Fibroblast of the conjunctiva (primary cell): Measurements from ENCODE around the gene AP5B1.

ENCODE experiments used
- DNase-seq: peaks from one replicate; pipeline ENCODE4 v3.0.0-alpha.2; 2010; ENCODE audit warnings: low read depth

The AP5B1 gene

DNA sequence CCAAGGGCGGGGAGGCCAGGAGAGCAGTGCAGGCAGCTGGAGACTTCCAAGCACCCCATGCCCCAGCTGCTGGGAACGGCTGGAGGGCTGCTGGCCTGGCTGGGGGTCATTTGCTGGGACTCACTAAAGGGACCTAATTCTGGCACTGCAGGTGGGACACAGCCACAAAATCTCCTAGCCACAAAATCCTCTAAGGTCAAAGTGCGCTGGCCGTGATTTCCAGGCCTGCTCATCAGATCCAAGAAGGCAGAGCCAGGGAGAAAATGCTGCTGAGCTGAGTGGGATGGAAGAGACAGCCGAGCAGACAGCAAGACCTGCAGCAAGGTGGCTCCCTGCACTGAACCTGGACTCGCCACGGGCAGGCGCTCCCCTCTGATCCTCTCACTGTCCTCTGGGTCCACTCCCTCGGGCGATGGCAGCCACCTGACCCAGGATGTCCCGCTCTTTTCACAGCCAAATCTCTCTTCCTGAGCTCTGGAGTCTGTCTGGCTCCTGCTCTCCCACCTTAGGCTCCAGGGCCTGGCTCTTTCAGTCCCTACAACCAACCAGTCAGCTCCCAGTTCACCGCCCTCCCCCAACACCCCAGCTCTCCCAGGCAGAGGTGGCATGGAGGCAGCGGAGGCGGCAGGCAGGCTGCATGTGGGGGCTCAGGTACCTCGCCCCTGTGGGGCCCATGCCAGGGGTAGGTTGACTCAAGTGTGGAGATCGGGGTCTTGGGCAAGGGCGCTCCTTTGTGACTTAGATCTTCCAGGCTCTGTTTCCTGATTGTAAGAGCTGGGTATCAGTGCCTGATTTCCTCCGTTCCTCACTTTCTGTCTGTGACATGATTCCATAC is 20.6 kb upstream of the AP5B1 start:
- DNase-seq: no peak

DNA sequence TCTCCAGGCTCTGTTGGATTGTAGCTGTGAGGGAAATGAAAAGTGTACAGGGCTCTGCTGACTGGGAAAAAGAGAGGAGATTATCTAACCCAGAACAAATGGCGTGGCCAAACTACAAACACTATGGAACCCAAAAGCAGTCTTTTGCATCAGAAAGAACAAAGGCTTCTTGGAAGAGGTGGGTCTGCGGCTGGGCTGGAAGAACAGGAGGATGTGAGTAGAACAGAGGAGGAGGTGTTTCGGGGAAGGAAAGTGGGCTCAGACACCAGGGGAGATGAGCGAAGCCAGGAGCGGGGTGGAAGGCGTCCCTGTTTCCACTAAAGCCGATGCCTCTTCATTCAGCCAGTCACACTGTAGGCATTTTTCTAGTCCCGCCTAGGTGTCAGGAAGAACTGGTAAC is 18.1 kb upstream of the AP5B1 start:
- no peak for DNase-seq

DNA sequence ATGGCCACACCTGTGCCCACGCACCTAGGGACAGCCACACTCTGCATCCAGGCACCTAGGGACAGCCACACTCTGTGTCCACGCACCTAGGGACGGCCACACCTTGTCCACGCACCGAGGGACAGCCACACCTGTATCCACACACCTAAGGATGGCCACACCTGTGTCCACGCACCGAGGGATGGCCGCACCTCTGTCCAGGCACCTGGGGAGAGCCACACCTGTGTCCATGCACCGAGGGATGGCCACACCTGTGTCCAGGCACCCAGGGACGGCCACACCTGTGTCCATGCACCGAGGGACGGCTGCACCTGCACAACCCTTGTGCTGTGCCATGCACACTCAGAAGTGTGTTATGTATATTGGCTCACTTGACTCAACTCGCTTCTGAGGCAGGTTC is 16.9 kb upstream of the AP5B1 start:
- DNase-seq: no peak

DNA sequence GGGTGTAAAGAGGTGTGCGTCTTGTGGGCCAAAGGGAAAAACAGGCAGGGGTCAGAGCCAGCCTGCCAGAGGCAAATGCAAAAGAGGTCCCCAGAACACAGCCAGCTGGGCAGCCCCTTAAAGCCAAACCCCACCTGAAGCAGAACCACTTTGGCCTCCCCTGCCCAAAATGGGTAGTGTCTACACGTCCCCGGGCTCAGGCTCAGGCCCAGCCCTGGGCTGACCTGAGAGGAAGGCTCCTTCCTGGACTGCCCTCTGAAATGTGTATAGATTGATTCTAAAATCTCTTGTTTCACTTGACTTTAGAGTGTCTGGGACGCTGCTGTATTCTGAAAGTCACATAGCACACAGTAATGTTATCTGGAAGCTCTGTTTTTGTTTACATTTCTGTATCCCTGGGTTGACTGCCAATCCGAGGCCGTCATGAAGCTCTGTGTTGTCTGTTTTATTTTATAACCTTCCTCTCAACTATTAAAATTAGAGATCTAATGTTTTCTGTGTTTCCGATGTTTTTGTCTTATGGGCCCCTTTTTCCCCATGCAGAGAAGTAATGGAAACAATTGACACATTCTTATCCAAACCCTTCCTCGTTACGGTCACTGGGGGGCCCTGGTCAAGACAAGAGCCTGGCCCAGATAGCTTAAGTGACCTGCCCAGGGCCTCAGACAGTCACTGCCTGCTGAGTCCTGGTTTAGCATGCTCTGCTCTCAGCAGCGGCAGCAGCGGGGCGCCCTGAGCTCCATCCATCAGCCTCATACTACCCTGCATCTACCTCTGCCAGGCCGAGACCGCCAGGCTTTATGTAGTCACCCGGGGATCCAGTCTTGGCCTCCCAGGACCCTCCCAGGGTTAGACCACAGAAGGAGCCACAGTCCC is 16.2 kb upstream of the AP5B1 start:
- DNase-seq: no peak

DNA sequence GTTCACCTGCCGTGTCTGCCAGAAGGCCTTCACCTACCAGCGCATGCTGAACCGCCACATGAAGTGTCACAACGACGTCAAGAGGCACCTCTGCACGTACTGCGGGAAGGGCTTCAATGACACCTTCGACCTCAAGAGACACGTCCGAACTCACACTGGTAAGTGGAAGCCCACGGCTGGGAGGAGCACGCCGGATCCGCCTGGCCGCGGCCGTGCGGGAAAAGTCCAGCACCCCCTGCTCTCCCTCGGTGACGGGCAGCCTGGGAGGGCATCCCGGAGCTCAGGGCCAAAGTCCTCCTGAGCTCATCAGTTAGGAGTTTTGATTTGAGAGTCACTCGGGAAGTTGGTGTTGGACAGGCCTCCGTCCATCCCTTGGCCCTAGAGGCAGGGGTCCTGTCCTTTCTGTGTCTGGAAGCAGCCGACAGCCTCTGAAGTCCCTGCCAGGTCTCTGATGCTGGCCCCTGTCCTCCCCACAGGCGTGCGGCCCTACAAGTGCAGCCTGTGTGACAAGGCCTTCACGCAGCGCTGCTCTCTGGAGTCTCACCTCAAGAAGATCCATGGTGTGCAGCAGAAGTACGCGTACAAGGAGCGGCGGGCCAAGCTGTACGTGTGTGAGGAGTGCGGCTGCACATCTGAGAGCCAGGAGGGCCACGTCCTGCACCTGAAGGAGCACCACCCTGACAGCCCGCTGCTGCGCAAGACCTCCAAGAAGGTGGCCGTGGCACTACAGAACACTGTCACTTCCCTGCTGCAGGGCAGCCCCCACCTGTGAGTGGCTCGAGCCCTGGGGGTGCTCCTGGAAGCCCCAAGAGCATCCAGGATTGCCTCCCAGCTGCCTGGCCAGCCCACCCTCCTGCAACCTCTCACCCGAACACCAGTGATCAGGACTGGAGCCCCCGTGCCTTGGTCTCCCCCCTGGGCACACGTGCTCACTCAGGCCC is 14.1 kb upstream of the AP5B1 start:
- no peak for DNase-seq

DNA sequence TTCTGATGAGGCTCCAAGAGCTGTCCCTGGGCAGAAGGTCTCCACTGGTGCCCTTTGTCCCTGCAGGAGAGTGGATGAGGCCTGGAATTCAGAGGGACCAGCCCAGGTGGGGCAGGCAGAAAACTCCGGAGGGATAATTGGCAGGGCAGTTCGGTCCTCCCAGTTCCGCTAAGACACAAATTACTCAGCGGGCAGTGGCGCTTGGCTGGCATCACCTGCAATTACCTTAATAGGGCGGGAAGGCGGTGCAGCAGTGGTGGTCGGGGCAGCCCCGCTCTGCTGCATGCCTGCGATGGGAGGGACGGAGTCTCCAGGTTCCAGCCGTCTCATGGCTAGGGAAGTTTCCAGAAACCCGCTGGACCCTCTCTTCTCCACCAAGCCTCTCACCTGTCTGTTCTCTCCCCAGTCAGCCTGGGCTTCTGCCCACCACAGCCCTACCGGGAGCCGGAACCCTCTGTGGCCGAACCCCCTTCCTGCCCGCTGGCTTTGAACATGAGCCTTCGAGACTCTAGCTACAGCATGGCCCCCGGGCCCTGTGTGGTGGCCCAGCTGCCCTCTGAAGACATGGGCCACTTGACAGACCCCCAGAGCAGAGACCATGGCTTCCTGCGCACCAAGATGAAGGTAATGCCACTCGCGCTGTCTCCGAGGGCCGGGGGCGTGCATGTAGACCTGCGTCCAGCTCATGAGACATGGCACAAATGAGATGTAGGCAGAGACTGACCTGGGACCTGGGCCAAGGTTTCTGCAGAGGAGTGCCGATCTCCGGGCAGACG is 13.0 kb upstream of the AP5B1 start:
- no peak for DNase-seq

DNA sequence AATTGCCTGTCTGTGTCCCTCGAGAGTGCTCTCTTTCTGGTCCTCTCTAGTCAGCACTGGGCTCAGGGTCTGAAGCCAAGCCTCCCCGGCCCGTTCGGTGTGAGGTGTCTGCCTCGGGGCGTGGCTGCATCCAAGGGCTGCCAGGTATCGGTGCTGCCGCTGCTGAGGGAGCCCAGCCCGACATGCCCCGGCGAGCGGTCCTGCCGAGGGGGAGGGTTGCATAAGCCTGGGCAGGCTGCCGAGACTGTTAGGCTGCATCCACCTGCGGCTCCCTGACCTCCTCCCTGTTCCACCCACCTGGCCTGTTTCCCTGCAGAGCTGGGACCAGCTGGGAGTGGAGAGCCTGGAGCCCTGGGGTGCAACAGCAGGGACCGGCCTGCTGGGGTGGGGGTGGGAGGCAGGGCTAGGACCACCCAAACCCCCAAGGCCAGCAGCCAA is 12.4 kb upstream of the AP5B1 start:
- DNase-seq: no peak

DNA sequence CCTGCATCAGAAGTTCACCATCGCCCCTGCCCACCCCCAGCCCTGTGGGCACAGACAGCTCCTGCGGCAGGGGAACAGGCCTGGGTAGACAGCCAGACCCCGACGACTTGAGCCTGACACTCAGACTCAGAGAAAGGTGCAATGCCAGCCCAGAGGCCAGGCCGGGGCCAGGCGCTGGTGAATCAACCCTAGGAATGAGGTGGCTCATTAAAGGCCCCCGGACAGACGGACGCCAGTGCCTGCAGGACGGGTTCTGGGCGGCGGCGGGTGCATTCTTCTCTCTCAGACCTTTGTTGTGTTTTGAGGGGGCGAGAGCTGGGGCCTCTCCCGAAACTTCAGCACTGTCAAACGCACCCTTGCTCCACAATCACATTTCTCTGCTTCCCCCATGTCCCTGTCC is 11.7 kb upstream of the AP5B1 start:
- no peak for DNase-seq

DNA sequence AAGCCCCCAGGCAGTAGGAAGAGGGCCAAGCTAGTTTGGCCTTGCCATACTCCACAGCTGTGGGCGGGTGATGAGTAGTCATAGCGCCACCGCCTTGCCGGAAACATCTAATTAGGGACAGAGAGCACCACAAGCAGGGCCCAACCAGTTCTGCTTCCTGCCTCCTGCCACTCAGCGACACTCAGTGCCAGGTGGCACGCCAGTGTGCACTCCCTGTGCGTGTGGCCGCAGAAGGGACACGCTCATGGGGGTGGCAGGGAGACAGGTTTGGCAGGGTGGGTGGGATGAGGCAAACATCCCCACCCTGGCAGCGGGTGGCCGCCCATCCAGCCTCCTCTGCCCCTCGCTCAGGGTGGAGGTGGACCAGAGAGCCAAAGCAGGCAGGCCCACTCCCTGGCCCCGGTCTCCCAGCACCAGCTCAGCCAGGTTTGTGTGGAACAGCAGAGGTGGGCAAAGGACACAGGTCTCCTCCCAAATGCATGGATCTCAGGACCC is 11.0 kb upstream of the AP5B1 start:
- DNase-seq: no peak

DNA sequence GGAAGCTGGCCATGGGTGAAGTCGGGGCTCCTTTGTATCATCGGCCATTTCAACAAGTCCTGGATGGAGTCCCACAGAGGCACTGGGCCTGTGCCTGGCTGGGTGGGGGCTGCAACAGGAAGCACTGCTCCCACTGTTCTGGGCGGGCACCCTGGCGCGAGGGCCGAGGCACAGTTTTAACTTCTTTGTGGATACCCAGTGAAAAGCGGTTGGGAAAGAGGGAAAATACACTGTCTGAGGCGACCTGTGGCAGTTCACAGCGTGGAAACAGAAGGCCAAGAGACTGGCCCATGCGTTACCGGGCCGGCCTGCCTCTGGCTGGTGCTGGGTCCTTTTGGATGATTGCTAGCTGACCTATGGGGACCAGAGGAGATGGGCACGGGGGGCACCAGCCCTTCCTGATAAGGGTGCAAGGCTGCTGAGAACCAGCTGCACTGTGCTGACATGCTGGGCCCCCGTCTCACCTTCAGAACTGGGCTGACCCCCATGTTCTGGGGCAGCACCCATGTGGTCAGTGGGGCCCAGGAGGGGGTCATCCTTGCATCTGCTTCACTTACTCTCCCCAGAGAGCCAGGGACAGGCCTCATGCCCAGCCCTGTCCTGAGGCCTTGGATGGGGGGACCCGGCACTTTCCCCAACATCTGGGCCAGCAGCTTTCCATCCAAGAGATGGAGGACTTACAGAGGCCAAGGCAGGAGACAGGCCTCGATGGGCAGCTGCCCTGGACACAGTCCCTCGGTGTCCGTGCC is 10.3 kb upstream of the AP5B1 start:
- DNase-seq: no peak

DNA sequence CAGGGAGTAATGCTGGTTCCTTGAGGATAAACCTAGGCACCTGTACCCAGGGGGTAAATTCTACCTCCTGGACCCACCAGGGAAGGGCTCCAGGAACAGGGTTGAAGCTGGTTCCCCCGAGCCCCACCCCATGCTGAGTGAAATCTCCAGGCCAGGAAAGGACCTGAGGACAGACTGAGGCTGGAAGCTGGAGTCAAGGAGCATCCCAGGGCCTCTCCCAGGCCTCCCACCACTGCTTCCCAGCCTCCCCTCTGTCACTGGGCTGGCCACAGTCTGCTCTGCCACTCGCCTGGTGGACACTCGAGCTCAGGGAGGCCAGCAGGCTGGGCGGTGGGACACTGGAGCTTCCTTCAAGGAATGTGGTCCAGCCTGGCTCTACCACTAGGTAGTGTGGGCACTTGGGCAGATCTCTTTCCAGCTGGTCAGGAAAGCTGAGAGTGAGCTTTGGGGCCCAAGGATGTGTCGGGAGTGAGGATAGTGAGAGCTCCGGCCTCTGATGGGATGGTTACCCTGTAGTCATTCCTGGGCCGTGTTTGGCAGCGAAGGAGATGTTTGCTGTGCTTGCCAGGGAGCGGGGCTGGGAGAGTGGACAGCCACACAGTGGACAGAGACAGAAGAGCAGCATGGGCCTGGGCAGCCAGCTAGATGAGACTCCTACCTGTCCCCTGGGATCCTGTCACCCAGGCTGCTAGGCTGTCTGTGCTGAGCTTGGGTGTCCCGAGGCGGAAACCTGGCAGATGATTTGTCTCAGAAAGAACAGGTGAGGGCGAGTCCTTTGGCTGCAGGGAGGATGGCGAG is 9.5 kb upstream of the AP5B1 start:
- no peak for DNase-seq

DNA sequence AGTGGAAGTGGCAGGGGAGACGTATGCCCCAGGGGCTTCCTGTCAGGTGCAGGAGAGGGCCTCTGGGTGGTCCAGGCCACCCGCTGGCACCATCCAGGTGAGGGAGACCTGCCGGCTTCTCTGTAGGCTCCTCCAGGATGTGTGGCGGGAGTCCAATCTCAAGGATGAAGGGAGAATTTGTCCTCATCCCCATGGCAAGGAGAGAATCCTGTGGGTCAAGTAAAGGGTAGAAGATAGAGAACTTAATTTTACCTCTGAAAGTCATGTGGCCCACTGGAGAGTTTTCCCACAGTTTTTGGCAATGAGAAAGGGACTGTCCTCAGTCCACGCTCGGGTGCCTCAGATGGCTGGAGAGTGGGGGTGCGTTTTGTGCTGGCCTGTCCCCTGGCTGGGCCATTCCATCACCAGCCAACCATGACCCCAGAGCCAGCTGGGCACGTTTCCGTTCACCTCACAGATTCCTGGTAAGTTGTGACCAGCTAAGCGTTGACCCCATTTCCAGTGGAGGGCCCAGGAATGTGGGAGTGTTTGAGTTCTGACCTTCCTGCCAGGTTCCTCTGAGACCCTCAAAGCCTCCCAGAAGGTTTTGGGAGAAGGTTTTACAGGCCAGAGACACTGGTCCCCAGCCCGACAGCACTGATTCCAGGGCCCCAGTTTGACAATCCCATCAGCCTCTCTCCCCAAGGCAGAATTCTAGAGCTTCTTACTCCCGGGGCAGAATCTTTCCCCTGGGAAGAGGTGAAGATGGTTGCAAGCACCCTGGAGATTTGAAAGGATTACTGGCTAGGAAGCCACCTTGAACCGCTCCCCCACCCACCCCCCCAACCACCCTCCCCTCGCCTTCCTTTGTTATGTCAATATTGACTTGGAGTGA is 8.7 kb upstream of the AP5B1 start:
- DNase-seq: no peak

DNA sequence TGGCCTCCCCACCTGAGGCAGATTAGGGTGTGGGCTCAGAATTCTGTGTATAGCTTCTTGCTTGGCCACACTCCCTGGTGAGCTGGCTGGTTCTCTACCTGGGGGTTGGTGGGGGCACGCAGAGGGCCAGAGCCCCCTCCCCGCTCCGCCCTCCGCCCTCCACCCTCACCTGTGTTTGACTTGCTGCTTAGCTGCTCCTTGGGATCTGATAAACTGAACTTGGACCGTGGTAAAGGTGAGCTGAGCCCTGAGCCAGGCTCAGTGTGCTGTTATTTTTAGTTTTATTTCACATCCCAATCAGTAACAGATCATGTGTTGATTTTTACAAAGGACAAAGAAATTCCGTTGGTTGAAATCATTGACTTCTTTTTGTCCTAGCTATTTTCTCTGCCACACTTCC is 8.0 kb upstream of the AP5B1 start:
- no peak for DNase-seq

DNA sequence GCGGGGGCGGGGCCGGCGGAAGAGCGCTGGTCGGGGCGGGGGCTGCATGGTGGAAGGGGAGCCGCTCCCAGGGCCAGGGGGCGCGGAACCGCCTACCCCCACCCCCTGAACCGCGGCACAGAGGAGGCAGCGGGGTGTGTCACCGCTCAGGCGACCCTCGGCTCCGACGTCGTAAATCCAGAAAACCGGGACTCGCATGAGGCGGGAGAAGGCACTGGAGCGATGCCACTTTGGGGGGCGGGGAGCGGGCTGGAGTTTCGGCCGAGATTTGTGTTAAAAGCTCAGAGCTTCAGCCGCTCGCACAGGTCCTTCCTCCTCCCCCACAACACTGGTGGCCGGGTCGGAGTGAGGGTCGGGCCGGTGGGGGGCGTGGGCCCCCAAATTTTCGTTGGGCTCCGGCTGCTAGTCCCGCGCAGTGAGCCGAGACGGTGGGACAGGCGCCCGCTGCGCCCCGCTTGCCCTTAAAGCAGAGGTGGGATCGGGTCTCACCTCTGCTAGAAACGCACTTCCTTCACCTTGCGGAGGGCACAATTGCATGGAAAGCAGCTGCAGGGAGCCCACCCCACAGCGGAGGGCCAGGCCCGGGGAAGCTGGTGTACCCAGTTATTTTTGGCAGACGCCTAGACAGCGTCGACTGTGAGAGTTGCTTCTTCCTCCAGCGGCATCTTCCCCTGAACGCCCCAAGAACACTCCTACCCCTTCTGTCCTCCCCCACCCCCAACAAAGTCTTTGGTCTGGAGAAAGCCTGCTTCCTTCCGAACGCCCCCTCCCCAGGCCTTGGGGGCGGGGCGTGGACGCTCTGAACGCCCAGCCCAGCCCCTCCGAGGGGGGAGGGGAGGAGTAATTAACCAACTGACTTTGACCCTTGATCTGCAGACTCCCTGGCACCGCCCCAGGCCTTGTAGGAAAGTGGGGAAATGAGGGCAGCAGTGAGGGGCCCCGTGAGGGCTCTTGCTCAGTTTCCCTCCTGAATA is 7.2 kb upstream of the AP5B1 start:
- no peak for DNase-seq

DNA sequence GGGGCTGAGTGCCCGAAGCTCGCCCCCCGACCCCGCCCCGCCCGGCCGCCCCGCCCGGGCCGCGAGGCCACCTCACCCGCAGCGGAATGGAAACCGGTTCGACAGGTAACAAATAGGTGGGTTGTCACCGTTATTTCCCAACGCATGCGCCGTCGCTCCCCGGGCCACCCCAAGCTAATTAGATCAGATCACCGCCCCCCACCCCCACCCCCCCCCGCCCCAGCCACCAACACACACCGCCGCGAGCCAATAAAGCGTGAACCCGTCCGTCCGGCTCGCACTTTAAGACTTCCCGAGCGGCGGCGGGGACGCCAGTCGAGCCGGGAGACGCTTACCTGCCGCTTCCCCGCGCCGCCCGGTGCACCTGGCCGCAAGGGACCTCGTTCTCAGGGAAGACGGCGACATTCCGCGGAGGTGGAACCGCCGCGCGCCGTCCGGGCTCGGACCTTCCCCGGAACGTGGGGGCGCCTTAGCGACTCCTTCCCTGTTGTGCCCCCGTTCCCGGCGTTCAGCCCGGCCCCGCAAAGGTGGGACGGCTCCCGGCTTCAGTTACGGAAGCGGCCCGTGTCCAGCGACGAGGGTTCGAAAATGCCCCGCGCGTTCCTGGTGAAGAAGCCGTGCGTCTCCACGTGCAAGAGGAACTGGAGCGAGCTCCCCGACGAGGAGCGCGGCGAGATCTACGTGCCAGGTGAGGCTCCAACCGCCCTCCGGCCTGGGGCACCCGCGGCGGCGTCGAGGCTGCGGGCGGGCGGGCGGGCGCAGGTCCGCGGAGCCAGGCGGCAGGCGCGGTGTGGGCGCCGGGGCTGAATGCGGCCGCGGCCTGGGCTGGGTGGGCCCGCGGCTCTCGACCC is 6.2 kb upstream of the AP5B1 start, which contains the start of gene OVOL1:
Gene OVOL1 (plus strand): TSS at position 278 of the 851 bp plus-strand sequence. CDS start 311 bp downstream, at position 589.
- no peak for DNase-seq
